GM19438 (cell line): ENCODE results near the gene AMACR.
"Not testable (repeated sequence)": the region's sequence is repeated elsewhere in the genome, so short reads cannot be mapped to it uniquely, and the experiment has no call there.

Experiments
- ATAC-seq: cut with Tn5 transposase; IDR thresholded peaks from one replicate; pipeline ENCODE4 v1.9.1; 2021; ENCODE audit warnings: low read depth; ENCODE audit not compliant: unreplicated experiment

Gene AMACR

GRCh38 chr5:34010146-34010545 is 2.3 kb upstream of the AMACR start:
- ATAC-seq: not testable (repeated sequence)

GRCh38 chr5:34009610-34010009 is 1.8 kb upstream of the AMACR start:
- ATAC-seq: no peak

GRCh38 chr5:34008802-34009201 is 952 bp upstream of the AMACR start:
- no peak for ATAC-seq

GRCh38 chr5:34007201-34007620 is 639 bp downstream of the AMACR start:
- no peak for ATAC-seq

- ATAC-seq: no peak
Measured at GRCh38 chr5:34005681-34006080, 2.2 kb downstream of the AMACR start.

GRCh38 chr5:34005211-34005610 is 2.6 kb downstream of the AMACR start:
- no peak for ATAC-seq

GRCh38 chr5:34003941-34004340 is 3.9 kb downstream of the AMACR start:
- no peak for ATAC-seq

GRCh38 chr5:34002629-34003328 is 5.1 kb downstream of the AMACR start:
- no peak for ATAC-seq

- no peak for ATAC-seq
Measured at GRCh38 chr5:34001241-34001841, 6.5 kb downstream of the AMACR start.

- no peak for ATAC-seq
Measured at GRCh38 chr5:33999978-34000377, 7.9 kb downstream of the AMACR start.

- no peak for ATAC-seq
Measured at GRCh38 chr5:33997331-33997983, 10.4 kb downstream of the AMACR start.

GRCh38 chr5:33995865-33996264 is 12.0 kb downstream of the AMACR start:
- ATAC-seq: no peak

GRCh38 chr5:33994845-33995244 is 13.0 kb downstream of the AMACR start:
- no peak for ATAC-seq

GRCh38 chr5:33992864-33993263 is 15.0 kb downstream of the AMACR start:
- ATAC-seq: no peak

- no peak for ATAC-seq
Measured at GRCh38 chr5:33985447-33985846, 22.4 kb downstream of the AMACR start.

GRCh38 chr5:33984671-33985124 is 23.2 kb downstream of the AMACR start, which contains the start of gene SLC45A2:
Gene SLC45A2 (minus strand): TSS chr5:33984693. CDS start chr5:33984583, 110 bp downstream.
- no peak for ATAC-seq

- no peak for ATAC-seq
Measured at GRCh38 chr5:33984178-33984577, 23.7 kb downstream of the AMACR start.

GRCh38 chr5:33981408-33982162 is 26.3 kb downstream of the AMACR start:
- ATAC-seq: no peak

GRCh38 chr5:33980030-33980429 is 27.8 kb downstream of the AMACR start:
- no peak for ATAC-seq

- no peak for ATAC-seq
Measured at GRCh38 chr5:33978306-33978705, 29.5 kb downstream of the AMACR start.

- no peak for ATAC-seq
Measured at GRCh38 chr5:33976307-33976706, 31.5 kb downstream of the AMACR start.
